Fibroblast of the aortic adventitia (primary cell): ENCODE data around the gene DRGX. TPM values are rescaled to one million over a fixed set of nuclear protein-coding genes. Genes with fewer than 3 reads are reported as not detected.

ENCODE experiments used
- DNase-seq: peaks from one replicate; pipeline ENCODE4 v3.0.0-alpha.2; 2010; ENCODE audit warnings: low read depth
- H3K4me3 ChIP-seq: 2 replicates; pipeline ENCODE4 v1.5.1; 2011; ENCODE audit warnings: low read depth, mild to moderate bottlenecking, control low read depth, low read length, moderate library complexity
- total RNA-seq: library from RNA; depleted of rRNA; stranded (reverse); fragments of >200 nt; gene quantifications from 2 replicates; pipeline ENCODE4 v1.2.3, GENCODE V29; 2012; ENCODE audit warnings: low replicate concordance
- TF ChIP-seq, protein P1 (sequence below): IDR thresholded peaks from 2 replicates; pipeline ENCODE4 v1.5.1; 2011; ENCODE audit warnings: mild to moderate bottlenecking, low read length, control low read depth, inconsistent platforms; ENCODE audit not compliant: insufficient read depth

The DRGX gene
- total RNA-seq, 1 donor, result not detected

DNA sequence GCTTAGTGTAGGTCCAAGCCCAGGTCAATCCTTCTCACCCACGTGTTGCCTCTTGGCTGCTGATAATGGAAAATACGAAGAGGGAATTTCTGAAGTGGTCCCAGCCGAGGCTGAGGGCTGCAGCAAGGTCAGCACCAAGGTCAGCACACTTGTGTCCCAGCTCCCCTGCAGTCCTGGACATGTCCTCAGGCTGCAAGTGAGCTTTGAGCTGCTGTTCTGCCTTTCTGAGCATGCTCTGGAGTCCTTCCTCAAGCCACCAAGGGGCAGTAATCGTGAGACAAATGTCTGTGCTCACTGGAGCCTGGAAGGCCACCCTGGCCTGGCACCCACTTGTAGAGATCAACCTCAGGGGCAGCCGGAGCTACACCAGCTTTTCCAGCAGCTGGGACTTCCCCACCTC lies 28.3 kb downstream of the DRGX start:
- H3K4me3 ChIP-seq, result no peak overlapping the region
- TF ChIP-seq, protein P1, sequence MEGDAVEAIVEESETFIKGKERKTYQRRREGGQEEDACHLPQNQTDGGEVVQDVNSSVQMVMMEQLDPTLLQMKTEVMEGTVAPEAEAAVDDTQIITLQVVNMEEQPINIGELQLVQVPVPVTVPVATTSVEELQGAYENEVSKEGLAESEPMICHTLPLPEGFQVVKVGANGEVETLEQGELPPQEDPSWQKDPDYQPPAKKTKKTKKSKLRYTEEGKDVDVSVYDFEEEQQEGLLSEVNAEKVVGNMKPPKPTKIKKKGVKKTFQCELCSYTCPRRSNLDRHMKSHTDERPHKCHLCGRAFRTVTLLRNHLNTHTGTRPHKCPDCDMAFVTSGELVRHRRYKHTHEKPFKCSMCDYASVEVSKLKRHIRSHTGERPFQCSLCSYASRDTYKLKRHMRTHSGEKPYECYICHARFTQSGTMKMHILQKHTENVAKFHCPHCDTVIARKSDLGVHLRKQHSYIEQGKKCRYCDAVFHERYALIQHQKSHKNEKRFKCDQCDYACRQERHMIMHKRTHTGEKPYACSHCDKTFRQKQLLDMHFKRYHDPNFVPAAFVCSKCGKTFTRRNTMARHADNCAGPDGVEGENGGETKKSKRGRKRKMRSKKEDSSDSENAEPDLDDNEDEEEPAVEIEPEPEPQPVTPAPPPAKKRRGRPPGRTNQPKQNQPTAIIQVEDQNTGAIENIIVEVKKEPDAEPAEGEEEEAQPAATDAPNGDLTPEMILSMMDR, result no peak
- DNase-seq, result no peak

DNA sequence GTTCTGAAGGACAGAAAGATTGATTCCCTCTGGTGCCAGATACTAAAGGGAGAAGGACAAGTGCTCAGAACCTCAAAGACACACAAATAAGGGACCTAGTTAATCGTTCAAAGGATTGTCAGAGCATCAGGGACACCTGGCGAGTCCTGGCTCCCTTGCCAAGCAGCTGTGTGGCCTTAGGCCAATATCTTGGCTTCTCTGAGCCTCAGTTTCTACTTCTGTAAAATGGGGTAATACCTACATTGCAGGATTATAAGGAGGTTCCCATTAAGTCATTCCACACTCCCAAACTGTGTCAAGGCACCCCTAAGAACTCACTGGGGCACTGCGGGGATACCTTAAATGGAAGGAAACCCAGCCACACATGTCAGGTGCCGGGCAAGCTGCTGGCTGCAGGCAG lies 29.4 kb downstream of the DRGX start:
- no peak overlapping the region for H3K4me3 ChIP-seq
- no peak for DNase-seq
- TF ChIP-seq, protein P1, result no peak

DNA sequence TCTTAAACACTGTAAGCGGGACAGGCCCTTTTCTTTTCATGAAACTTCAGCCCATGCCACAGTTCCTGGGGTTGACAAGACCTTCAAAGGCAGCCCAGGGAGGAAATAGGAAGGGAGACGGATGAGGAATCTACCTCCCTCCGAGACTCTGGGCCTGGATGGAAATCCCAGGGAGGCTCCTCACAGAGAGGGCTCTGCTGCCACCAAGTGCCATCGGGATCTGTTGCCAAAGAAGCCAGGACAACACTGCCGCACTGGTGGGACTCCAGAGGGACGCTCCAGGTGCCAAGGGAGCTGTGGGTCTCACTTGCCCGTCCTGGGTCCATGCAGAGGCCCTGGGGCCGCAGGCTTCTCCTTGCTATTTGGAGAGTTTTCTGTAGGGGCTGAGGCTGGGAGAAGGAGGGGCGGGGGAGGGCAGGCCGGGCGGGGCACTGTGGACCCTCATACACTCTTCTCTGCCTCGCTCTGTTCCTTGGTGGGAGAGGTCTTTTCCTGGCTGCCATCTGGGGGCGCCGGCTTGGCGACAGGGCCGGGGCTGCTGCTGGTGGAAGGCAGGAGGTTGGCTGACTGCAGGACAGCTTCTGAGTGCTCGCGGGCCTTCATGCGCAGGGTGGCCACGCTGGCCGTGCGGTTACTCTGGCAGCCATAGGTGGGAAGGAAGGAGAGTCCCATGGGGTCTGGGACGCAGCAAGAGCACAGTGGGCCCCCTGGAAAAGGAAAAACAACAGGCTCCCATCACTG lies 30.0 kb downstream of the DRGX start:
- TF ChIP-seq, protein P1, result no peak
- no peak for DNase-seq
- no peak overlapping the region for H3K4me3 ChIP-seq

DNA sequence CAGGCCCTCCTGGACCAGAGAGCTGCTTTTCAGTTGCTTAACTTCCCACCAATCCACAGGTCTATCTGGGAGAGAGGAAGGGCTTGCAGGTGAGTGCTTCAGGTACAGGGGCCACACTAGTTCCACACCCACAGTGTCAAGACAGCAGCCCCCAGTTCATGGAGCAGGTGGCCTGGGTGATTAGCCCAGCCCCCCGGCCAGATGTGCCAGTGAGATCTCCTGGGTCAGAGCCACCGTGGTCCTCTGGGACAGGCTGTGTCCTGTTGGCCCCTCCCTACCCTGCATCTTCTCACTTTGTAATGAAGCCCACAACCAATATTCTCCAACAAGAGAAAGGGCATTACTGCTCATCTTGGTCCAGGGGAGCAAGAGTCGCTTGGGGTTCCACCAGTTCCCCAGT lies 30.6 kb downstream of the DRGX start:
- H3K4me3 ChIP-seq, result no peak overlapping the region
- no peak for DNase-seq
- TF ChIP-seq, protein P1, result no peak

DNA sequence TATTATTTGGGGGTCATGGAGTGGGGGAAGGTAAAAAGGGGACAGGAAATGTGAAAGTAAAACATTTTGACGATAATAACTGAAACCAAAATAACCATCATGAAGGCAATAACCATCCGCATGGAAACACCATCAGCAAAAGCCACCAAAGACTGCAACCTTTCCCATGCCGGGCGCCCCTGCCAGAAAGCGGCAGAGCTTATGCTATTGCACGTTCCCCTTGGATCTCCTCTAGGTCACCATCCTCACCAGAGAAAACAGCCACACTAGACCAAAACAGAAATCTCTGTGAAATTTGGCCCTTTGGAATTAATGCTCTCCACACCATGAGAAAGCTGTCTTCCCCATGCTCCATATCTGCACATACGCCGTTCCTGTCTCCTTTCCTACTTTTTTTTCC lies 31.1 kb downstream of the DRGX start:
- TF ChIP-seq, protein P1, result no peak
- no peak overlapping the region for H3K4me3 ChIP-seq
- DNase-seq, result no peak

DNA sequence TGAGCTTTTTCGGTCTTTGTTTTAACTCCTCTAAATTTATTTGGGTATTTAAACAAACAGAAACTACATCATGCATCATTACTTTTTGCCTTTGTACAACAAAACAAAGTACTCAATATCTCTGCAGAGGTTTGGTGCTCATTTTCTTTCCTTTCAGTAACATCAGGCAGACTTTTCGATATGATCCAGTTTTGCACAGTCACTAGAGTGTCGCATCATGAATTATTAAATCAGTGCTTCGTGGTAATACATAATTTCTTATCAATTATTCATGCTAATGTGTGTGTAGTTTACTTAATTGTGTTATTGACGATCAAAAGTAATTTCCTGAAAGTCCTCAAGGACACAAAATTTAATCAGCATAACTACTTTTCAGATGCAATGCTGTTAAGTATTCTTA lies 31.8 kb downstream of the DRGX start:
- TF ChIP-seq, protein P1, result no peak
- no peak overlapping the region for H3K4me3 ChIP-seq
- no peak for DNase-seq
